ENCODE results near the gene FXYD6.

FXYD6 gene

GRCh38 chr11:117910525-117910924 lies 34.1 kb upstream of the FXYD6 start:
- DNase-seq (ENCODE audit: low read depth) = no peak

- DNase-seq (ENCODE audit: low read depth) = no peak
Observed at GRCh38 chr11:117909611-117910382, 33.3 kb upstream of the FXYD6 start.

GRCh38 chr11:117908959-117909610 lies 32.6 kb upstream of the FXYD6 start:
- no peak for DNase-seq (ENCODE audit: low read depth)

GRCh38 chr11:117908109-117908895 lies 31.8 kb upstream of the FXYD6 start:
- DNase-seq (ENCODE audit: low read depth) = no peak

GRCh38 chr11:117907276-117908108 lies 31.0 kb upstream of the FXYD6 start:
- peak; percentile 35 for DNase-seq (ENCODE audit: low read depth)

GRCh38 chr11:117906710-117907109 lies 30.3 kb upstream of the FXYD6 start:
- no peak for DNase-seq (ENCODE audit: low read depth)

- no peak for DNase-seq (ENCODE audit: low read depth)
Observed at GRCh38 chr11:117906126-117906525, 29.7 kb upstream of the FXYD6 start.

GRCh38 chr11:117905524-117905923 lies 29.1 kb upstream of the FXYD6 start:
- DNase-seq (ENCODE audit: low read depth) = no peak

- DNase-seq (ENCODE audit: low read depth) = no peak
Observed at GRCh38 chr11:117903505-117904382, 27.3 kb upstream of the FXYD6 start.

- DNase-seq (ENCODE audit: low read depth) = no peak
Observed at GRCh38 chr11:117902001-117902845, 25.8 kb upstream of the FXYD6 start.

- DNase-seq (ENCODE audit: low read depth) = no peak
Observed at GRCh38 chr11:117901601-117902000, 25.1 kb upstream of the FXYD6 start.

- no peak for DNase-seq (ENCODE audit: low read depth)
Observed at GRCh38 chr11:117900720-117901440, 24.4 kb upstream of the FXYD6 start.

- no peak for DNase-seq (ENCODE audit: low read depth)
Observed at GRCh38 chr11:117900121-117900648, 23.7 kb upstream of the FXYD6 start.

- no peak for DNase-seq (ENCODE audit: low read depth)
Observed at GRCh38 chr11:117898059-117898458, 21.6 kb upstream of the FXYD6 start.

GRCh38 chr11:117892651-117893050 lies 16.2 kb upstream of the FXYD6 start:
- no peak for DNase-seq (ENCODE audit: low read depth)

- DNase-seq (ENCODE audit: low read depth) = no peak
Observed at GRCh38 chr11:117891362-117891761, 14.9 kb upstream of the FXYD6 start.

GRCh38 chr11:117888139-117888566 lies 11.7 kb upstream of the FXYD6 start:
- no peak for DNase-seq (ENCODE audit: low read depth)

GRCh38 chr11:117887431-117888138 lies 11.1 kb upstream of the FXYD6 start:
- no peak for DNase-seq (ENCODE audit: low read depth)
